ENCODE results near the gene KIF7.

KIF7 gene

GRCh38 chr15:89615135-89615534 is 40.1 kb downstream of the KIF7 start:
- no peaks in the 10 kb centered on the region for H3K36me3 ChIP-seq (ENCODE audit: control insufficient read depth, insufficient read depth, low read length)
- no peak overlapping the region for H3K4me2 ChIP-seq (ENCODE audit: low read length)
- no peak overlapping the region for H3K9ac ChIP-seq
- H3K9me3 ChIP-seq (ENCODE audit: control insufficient read depth, low read length): no peaks in the 10 kb centered on the region
- no peaks in the 10 kb centered on the region for H3K27me3 ChIP-seq (ENCODE audit: control insufficient read depth, insufficient read depth, low read length)
- TF ChIP-seq, protein P1, sequence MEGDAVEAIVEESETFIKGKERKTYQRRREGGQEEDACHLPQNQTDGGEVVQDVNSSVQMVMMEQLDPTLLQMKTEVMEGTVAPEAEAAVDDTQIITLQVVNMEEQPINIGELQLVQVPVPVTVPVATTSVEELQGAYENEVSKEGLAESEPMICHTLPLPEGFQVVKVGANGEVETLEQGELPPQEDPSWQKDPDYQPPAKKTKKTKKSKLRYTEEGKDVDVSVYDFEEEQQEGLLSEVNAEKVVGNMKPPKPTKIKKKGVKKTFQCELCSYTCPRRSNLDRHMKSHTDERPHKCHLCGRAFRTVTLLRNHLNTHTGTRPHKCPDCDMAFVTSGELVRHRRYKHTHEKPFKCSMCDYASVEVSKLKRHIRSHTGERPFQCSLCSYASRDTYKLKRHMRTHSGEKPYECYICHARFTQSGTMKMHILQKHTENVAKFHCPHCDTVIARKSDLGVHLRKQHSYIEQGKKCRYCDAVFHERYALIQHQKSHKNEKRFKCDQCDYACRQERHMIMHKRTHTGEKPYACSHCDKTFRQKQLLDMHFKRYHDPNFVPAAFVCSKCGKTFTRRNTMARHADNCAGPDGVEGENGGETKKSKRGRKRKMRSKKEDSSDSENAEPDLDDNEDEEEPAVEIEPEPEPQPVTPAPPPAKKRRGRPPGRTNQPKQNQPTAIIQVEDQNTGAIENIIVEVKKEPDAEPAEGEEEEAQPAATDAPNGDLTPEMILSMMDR (IDR thresholded peaks at IDR 0.05): no peak
- H3K27ac ChIP-seq: no peak overlapping the region
- H3K4me3 ChIP-seq (ENCODE audit: low read depth, low read length): no peak overlapping the region
- no peak overlapping the region for H2AFZ ChIP-seq
- H3K79me2 ChIP-seq: no peaks in the 10 kb centered on the region
- H3K4me1 ChIP-seq: no peaks in the 10 kb centered on the region

DNA sequence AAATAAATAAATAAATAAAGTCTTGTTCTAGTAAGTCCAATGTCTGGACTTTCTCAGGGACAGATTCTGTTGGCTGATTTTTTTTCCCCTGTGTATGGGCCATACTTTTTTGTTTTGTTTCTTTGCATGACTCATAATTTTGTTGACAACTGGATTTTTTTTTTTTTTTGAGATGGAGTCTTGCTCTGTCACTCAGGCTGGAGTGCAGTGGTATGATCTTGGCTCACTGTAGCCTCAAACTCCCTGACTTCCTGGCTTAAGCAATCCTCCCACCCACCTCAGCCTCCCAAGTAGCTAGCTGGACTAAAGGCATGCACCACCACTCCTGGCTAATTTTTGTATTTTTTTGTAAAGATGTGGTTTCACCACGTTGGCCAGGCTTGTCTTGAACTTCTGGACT is 41.1 kb downstream of the KIF7 start:
- H3K9ac ChIP-seq: no peak overlapping the region
- no peak overlapping the region for H3K4me2 ChIP-seq (ENCODE audit: low read length)
- H2AFZ ChIP-seq: no peak overlapping the region
- H3K36me3 ChIP-seq (ENCODE audit: control insufficient read depth, insufficient read depth, low read length): no peaks in the 10 kb centered on the region
- no peaks in the 10 kb centered on the region for H3K9me3 ChIP-seq (ENCODE audit: control insufficient read depth, low read length)
- TF ChIP-seq, protein P1 (IDR thresholded peaks at IDR 0.05): no peak
- H3K27me3 ChIP-seq (ENCODE audit: control insufficient read depth, insufficient read depth, low read length): no peaks in the 10 kb centered on the region
- H3K4me1 ChIP-seq: no peaks in the 10 kb centered on the region
- H3K4me3 ChIP-seq (ENCODE audit: low read depth, low read length): no peak overlapping the region
- H3K27ac ChIP-seq: no peak overlapping the region
- no peaks in the 10 kb centered on the region for H3K79me2 ChIP-seq

GRCh38 chr15:89613031-89613430 is 42.2 kb downstream of the KIF7 start:
- Histone ChIP-seq H3K27ac (no peak overlapping the region), H3K4me3 (ENCODE audit: low read depth, low read length) (no peak overlapping the region), H3K4me1 (no peaks in the 10 kb centered on the region), H3K79me2 (no peaks in the 10 kb centered on the region), H3K4me2 (ENCODE audit: low read length) (no peak overlapping the region), H3K27me3 (ENCODE audit: control insufficient read depth, insufficient read depth, low read length) (no peaks in the 10 kb centered on the region), H3K9me3 (ENCODE audit: control insufficient read depth, low read length) (no peaks in the 10 kb centered on the region), H3K36me3 (ENCODE audit: control insufficient read depth, insufficient read depth, low read length) (no peaks in the 10 kb centered on the region), H3K9ac (no peak overlapping the region), H2AFZ (no peak overlapping the region)
- TF ChIP-seq, protein P1 (IDR thresholded peaks at IDR 0.05): no peak

GRCh38 chr15:89611317-89611716 is 44.0 kb downstream of the KIF7 start:
- Histone ChIP-seq H2AFZ (no peak overlapping the region), H3K9me3 (ENCODE audit: control insufficient read depth, low read length) (no peaks in the 10 kb centered on the region), H3K4me2 (ENCODE audit: low read length) (no peak overlapping the region), H3K9ac (no peak overlapping the region), H3K27ac (no peak overlapping the region), H3K4me1 (no peaks in the 10 kb centered on the region), H3K36me3 (ENCODE audit: control insufficient read depth, insufficient read depth, low read length) (no peaks in the 10 kb centered on the region), H3K79me2 (no peaks in the 10 kb centered on the region), H3K4me3 (ENCODE audit: low read depth, low read length) (no peak overlapping the region), H3K27me3 (ENCODE audit: control insufficient read depth, insufficient read depth, low read length) (no peaks in the 10 kb centered on the region)
- TF ChIP-seq, protein P1 (IDR thresholded peaks at IDR 0.05): no peak

DNA sequence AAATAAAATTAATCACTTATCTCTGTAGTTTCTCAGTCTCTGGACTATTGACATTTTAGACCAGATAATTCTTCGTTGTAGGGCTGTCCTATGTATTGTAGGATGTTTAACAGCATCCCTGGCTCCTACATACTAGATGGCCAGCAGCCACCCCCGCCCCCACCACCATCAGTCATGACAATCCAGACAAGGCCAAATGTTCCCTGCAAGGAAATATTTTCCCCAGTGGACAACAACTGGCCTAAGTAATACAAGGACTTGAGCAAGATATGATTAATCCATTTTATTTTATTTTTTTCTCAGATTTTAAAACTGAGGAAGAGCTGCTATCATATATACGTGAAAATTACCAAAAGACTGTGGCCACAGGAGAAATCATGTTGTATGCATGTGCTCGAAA is 56.2 kb downstream of the KIF7 start:
- H3K36me3 ChIP-seq (ENCODE audit: control insufficient read depth, insufficient read depth, low read length): no peaks in the 10 kb centered on the region
- TF ChIP-seq, protein P1 (IDR thresholded peaks at IDR 0.05): no peak
- H3K27ac ChIP-seq: no peak overlapping the region
- no peaks in the 10 kb centered on the region for H3K9me3 ChIP-seq (ENCODE audit: control insufficient read depth, low read length)
- no peaks in the 10 kb centered on the region for H3K27me3 ChIP-seq (ENCODE audit: control insufficient read depth, insufficient read depth, low read length)
- no peaks in the 10 kb centered on the region for H3K4me1 ChIP-seq
- H2AFZ ChIP-seq: no peak overlapping the region
- H3K79me2 ChIP-seq: no peaks in the 10 kb centered on the region
- no peak overlapping the region for H3K4me3 ChIP-seq (ENCODE audit: low read depth, low read length)
- H3K4me2 ChIP-seq (ENCODE audit: low read length): no peak overlapping the region
- H3K9ac ChIP-seq: no peak overlapping the region
